Measurements from ENCODE around the gene ZFP36L1. TPM values are rescaled to one million over a fixed set of nuclear protein-coding genes. Genes with fewer than 3 reads are reported as not detected.

Gene ZFP36L1
- total RNA-seq, 1 experiment from 2014 or later = 304 TPM

DNA sequence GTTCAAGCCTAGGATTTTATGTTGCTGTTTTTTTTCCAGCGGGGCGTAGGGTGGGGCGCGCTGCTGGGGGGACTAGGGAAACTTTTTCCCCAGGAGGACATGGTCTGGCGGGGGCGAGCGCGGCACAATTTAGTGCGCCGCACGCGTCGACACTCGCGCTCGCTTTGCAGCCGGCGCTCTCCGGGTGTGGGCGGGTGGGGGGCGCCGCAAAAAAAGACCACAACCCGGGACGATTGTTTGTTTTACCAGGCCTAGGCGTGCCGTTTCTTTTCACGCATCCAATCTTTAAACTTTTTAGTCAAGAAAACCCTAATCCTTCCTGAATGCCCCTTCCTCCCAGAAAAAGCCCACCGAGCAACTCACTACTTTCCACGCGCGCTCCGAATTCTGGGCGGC is 865 bp upstream of the ZFP36L1 start:
- H3K4me1 ChIP-seq (ENCODE audit: control insufficient read depth in 1 of 2, insufficient read depth in 2 of 2, low read length in 2 of 2) = peaks cover 35 to 71% of the 10 kb centered on the region in 2 experiments
- H3K79me2 ChIP-seq (ENCODE audit: insufficient read depth, low read length) = peaks cover 67% of the 10 kb centered on the region
- no peaks in the 10 kb centered on the region for H3K9me3 ChIP-seq (ENCODE audit: control insufficient read depth in 1 of 2, insufficient read depth in 1 of 2, low read depth in 1 of 2, low read length in 2 of 2)
- ChIA-PET CTCF (interaction anchor here (1.0 to 1.4 kb wide), 2 partner anchors 8 to 31 kb away, joined by 3 to 4 read pairs; no protein-coding TSS in a partner anchor), POLR2A (interaction anchor here (1.0 to 7.1 kb wide), 15 partner anchors 9 to 648 kb away, joined by 3 to 120 read pairs (median 5); no protein-coding TSS in a partner anchor), RAD21 (ENCODE audit: low non-redundant PET in 1 of 2, low total read pairs in 2 of 2, uncharacterized antibody in 2 of 2, unreplicated experiment in 2 of 2) (interaction anchor here in 1 of 2 experiments (1.0 kb wide), 1 partner anchor 23 kb away, joined by 12 read pairs; no protein-coding TSS in a partner anchor)
- BruUV-seq (replicated peaks) = TSS peak; percentile 66
- no peak overlapping the region for H2AFZ ChIP-seq (ENCODE audit: low read depth, low read length, poor library complexity, severe bottlenecking)
- intact Hi-C loops (cut with micrococcal nuclease) = loop anchor here (1.0 to 5.0 kb wide), 5 partner anchors 21 to 849 kb away; no protein-coding TSS in a partner anchor
- peaks cover 24 to 33% of the 10 kb centered on the region in 2 experiments for H3K36me3 ChIP-seq (ENCODE audit: control insufficient read depth in 1 of 2, insufficient read depth in 2 of 2, low read length in 2 of 2)
- peak overlapping the region; percentile 99 for H3K27ac ChIP-seq (ENCODE audit: low read depth, low read length)
- peak overlapping the region; percentile 83 to 89 for H3K4me3 ChIP-seq (replicated peaks in 1 of 2; ENCODE audit: low read depth in 1 of 2, low read length in 2 of 2)
- ATAC-seq = no peak
- H3K9me2 ChIP-seq (ENCODE audit: insufficient read depth) = no peaks in the 10 kb centered on the region
- peak overlapping the region; percentile 81 for H3K4me2 ChIP-seq (ENCODE audit: low read length)
- H3K27me3 ChIP-seq (ENCODE audit: insufficient read depth, low read length) = no peaks in the 10 kb centered on the region
- H4K20me1 ChIP-seq (ENCODE audit: insufficient read depth) = peaks cover 9% of the 10 kb centered on the region; the same call in 1 of the 2 replicates
- peak overlapping the region; percentile 94 for H3K9ac ChIP-seq (ENCODE audit: low read length)
- no peak for DNase-seq (ENCODE audit: low read depth, low spot score)
- TF ChIP-seq, protein P1, sequence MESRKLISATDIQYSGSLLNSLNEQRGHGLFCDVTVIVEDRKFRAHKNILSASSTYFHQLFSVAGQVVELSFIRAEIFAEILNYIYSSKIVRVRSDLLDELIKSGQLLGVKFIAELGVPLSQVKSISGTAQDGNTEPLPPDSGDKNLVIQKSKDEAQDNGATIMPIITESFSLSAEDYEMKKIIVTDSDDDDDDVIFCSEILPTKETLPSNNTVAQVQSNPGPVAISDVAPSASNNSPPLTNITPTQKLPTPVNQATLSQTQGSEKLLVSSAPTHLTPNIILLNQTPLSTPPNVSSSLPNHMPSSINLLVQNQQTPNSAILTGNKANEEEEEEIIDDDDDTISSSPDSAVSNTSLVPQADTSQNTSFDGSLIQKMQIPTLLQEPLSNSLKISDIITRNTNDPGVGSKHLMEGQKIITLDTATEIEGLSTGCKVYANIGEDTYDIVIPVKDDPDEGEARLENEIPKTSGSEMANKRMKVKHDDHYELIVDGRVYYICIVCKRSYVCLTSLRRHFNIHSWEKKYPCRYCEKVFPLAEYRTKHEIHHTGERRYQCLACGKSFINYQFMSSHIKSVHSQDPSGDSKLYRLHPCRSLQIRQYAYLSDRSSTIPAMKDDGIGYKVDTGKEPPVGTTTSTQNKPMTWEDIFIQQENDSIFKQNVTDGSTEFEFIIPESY (IDR thresholded peaks at IDR 0.05; ENCODE audit: extremely low read depth, insufficient replicate concordance, low read length) = no peak
- no peak for TF ChIP-seq FOSL1 (IDR thresholded peaks at IDR 0.05; ENCODE audit: low read depth)
- no peak for TF ChIP-seq EGR1 (IDR thresholded peaks at IDR 0.05; ENCODE audit: low read depth)
- no peak for TF ChIP-seq ZNF274 (IDR thresholded peaks at IDR 0.05; ENCODE audit: low read depth, low read length)

DNA sequence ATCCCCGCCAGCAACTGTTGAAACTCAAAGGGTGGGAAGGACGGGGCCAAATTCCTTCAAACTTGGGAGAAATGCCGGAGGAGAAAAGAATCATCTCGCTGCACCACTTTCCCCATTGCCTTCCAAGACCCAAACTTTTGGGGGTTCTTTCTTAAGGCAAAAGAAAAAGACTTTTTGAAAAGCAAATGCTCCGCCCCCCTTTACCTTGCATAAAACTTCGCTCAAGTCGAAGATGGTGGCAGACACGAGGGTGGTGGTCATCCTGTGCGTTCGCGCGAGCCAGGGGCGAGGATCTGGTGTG is 239 bp downstream of the ZFP36L1 start:
- no peak for DNase-seq (ENCODE audit: low read depth, low spot score)
- no TSS peak for BruUV-seq (replicated peaks)

More for the DNA sequence above, 239 bp downstream of the ZFP36L1 start:
- Histone ChIP-seq H3K27me3 (ENCODE audit: insufficient read depth, low read length) (no peaks in the 10 kb centered on the region), H2AFZ (ENCODE audit: low read depth, low read length, poor library complexity, severe bottlenecking) (no peak overlapping the region), H4K20me1 (ENCODE audit: insufficient read depth) (peaks cover 9% of the 10 kb centered on the region; the same call in 1 of the 2 replicates), H3K27ac (ENCODE audit: low read depth, low read length) (peak overlapping the region; percentile 99), H3K9ac (ENCODE audit: low read length) (peak overlapping the region; percentile 94), H3K79me2 (ENCODE audit: insufficient read depth, low read length) (peaks cover 78% of the 10 kb centered on the region), H3K4me3 (replicated peaks in 1 of 2; ENCODE audit: low read depth in 1 of 2, low read length in 2 of 2) (peak overlapping the region; percentile 83 to 89), H3K4me2 (ENCODE audit: low read length) (peak overlapping the region; percentile 81), H3K36me3 (ENCODE audit: control insufficient read depth in 1 of 2, insufficient read depth in 2 of 2, low read length in 2 of 2) (peaks cover 29 to 41% of the 10 kb centered on the region in 2 experiments), H3K4me1 (ENCODE audit: control insufficient read depth in 1 of 2, insufficient read depth in 2 of 2, low read length in 2 of 2) (peaks cover 38 to 74% of the 10 kb centered on the region in 2 experiments), H3K9me3 (ENCODE audit: control insufficient read depth in 1 of 2, insufficient read depth in 1 of 2, low read depth in 1 of 2, low read length in 2 of 2) (no peaks in the 10 kb centered on the region), H3K9me2 (ENCODE audit: insufficient read depth) (no peaks in the 10 kb centered on the region)
- ChIA-PET RAD21 (ENCODE audit: low non-redundant PET in 1 of 2, low total read pairs in 2 of 2, uncharacterized antibody in 2 of 2, unreplicated experiment in 2 of 2) (interaction anchor here (0.6 to 1.0 kb wide), 4 partner anchors 24 to 1084 kb away, joined by 3 to 12 read pairs (median 6); no protein-coding TSS in a partner anchor), CTCF (interaction anchor here (0.6 to 1.4 kb wide), 5 partner anchors 32 to 1156 kb away, joined by 3 to 5 read pairs (median 4); no protein-coding TSS in a partner anchor), POLR2A (interaction anchor here (0.6 to 7.1 kb wide), 37 partner anchors 8 to 849 kb away, joined by 3 to 120 read pairs (median 4); no protein-coding TSS in a partner anchor)
- intact Hi-C loops (cut with micrococcal nuclease) = loop anchor here (2.0 to 5.0 kb wide), 4 partner anchors 22 to 848 kb away; no protein-coding TSS in a partner anchor
- TF ChIP-seq ZFX (IDR thresholded peaks at IDR 0.05) = no peak
- TF ChIP-seq POLR2A (IDR thresholded peaks at IDR 0.05; ENCODE audit: borderline replicate concordance, extremely low read depth, insufficient read depth, insufficient read length) = no peak
- TF ChIP-seq, protein P2, sequence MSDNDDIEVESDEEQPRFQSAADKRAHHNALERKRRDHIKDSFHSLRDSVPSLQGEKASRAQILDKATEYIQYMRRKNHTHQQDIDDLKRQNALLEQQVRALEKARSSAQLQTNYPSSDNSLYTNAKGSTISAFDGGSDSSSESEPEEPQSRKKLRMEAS (IDR thresholded peaks at IDR 0.05) = no peak
- TF ChIP-seq JUND (IDR thresholded peaks at IDR 0.05) = no peak
- no peak for TF ChIP-seq CEBPB (IDR thresholded peaks at IDR 0.05; ENCODE audit: low read depth)
- TF ChIP-seq POLR2AphosphoS5 (IDR thresholded peaks at IDR 0.05; ENCODE audit: low read depth, low read length) = no peak
- no peak for TF ChIP-seq CBX3 (IDR thresholded peaks at IDR 0.05; ENCODE audit: low read depth)
- no peak for TF ChIP-seq FOSL1 (IDR thresholded peaks at IDR 0.05; ENCODE audit: low read depth)
- no peak for TF ChIP-seq EGR1 (IDR thresholded peaks at IDR 0.05; ENCODE audit: low read depth)
- TF ChIP-seq ELF1 (IDR thresholded peaks at IDR 0.05; ENCODE audit: borderline replicate concordance, low read depth) = no peak
- no peak for TF ChIP-seq TCF7L2 (IDR thresholded peaks at IDR 0.05; ENCODE audit: borderline replicate concordance, extremely low read depth, insufficient read depth, insufficient read length)
- no peak for TF ChIP-seq SP1 (IDR thresholded peaks at IDR 0.05; ENCODE audit: low read depth)
- no peak for TF ChIP-seq EZH2phosphoT487 (IDR thresholded peaks at IDR 0.05; ENCODE audit: borderline replicate concordance)
- no peak for TF ChIP-seq YY1 (IDR thresholded peaks at IDR 0.05; ENCODE audit: extremely low read depth, insufficient replicate concordance, low read depth, low read length)
- ATAC-seq = no peak
